A549 (cell line): ENCODE results near the gene INPPL1.
"Not testable (repeated sequence)": the region's sequence is repeated elsewhere in the genome, so short reads cannot be mapped to it uniquely, and the experiment has no call there.

Experiments
- EP300 ChIP-seq, 2 experiments: fragments of >200 bp; sonication (Bioruptor Twin); formaldehyde crosslinking; IDR thresholded peaks; 2 replicates in 1 of 2; 3 replicates in 1 of 2; pipeline ENCODE4 v1.6.1; 2016 to 2017
- TF ChIP-seq, protein P1 (sequence below): fragments of >200 bp; sonication (Bioruptor Twin); formaldehyde crosslinking; IDR thresholded peaks from 3 replicates; pipeline ENCODE4 v1.5.1; 2016

- TF ChIP-seq EP300 (IDR thresholded peaks at IDR 0.05): not testable (repeated sequence)
- TF ChIP-seq, protein P1, sequence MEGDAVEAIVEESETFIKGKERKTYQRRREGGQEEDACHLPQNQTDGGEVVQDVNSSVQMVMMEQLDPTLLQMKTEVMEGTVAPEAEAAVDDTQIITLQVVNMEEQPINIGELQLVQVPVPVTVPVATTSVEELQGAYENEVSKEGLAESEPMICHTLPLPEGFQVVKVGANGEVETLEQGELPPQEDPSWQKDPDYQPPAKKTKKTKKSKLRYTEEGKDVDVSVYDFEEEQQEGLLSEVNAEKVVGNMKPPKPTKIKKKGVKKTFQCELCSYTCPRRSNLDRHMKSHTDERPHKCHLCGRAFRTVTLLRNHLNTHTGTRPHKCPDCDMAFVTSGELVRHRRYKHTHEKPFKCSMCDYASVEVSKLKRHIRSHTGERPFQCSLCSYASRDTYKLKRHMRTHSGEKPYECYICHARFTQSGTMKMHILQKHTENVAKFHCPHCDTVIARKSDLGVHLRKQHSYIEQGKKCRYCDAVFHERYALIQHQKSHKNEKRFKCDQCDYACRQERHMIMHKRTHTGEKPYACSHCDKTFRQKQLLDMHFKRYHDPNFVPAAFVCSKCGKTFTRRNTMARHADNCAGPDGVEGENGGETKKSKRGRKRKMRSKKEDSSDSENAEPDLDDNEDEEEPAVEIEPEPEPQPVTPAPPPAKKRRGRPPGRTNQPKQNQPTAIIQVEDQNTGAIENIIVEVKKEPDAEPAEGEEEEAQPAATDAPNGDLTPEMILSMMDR: not testable (repeated sequence)
These were observed 17.8 kb upstream of the INPPL1 start for GRCh38 chr11:72206794-72207193.
